Skeletal muscle tissue (tissue), 4 donors: Measurements from ENCODE around the gene NAXD. TPM values are rescaled to one million over a fixed set of nuclear protein-coding genes. Genes with fewer than 3 reads are reported as not detected.
A peak's percentile ranks its signal among the peaks of the same experiment; 100 is the strongest.

ENCODE experiments used
- H3K27ac ChIP-seq: one replicate; pipeline ENCODE4 v1.7.0; 2013; ENCODE audit warnings: mild to moderate bottlenecking, low read depth, low read length, inconsistent platforms
- H3K27me3 ChIP-seq, 3 donors: one replicate each; pipeline ENCODE4 v1.7.0; 2013; ENCODE audit warnings: low read length in 3 of 3; ENCODE audit not compliant: control insufficient read depth in 3 of 3, insufficient read depth in 3 of 3
- H3K36me3 ChIP-seq, 3 donors: one replicate each; pipeline ENCODE4 v1.7.0; 2013; ENCODE audit warnings: low read length in 3 of 3; ENCODE audit not compliant: control insufficient read depth in 3 of 3, insufficient read depth in 3 of 3
- H3K4me1 ChIP-seq, 3 donors: one replicate each; pipeline ENCODE4 v1.7.0; 2013; ENCODE audit warnings: low read length in 3 of 3, mild to moderate bottlenecking in 3 of 3; ENCODE audit not compliant: control insufficient read depth in 3 of 3, insufficient read depth in 3 of 3
- H3K4me3 ChIP-seq, 3 donors: one replicate each; pipeline ENCODE4 v1.7.0; 2013; ENCODE audit warnings: low read length in 3 of 3
- H3K9ac ChIP-seq, 3 donors: one replicate each; pipeline ENCODE4 v1.7.0; 2013; ENCODE audit warnings: low read length in 3 of 3, mild to moderate bottlenecking in 3 of 3, moderate library complexity in 2 of 3, low read depth in 1 of 3
- H3K9me3 ChIP-seq, 3 donors: one replicate each; pipeline ENCODE4 v1.7.0; 2013; ENCODE audit warnings: low read length in 3 of 3; ENCODE audit not compliant: control insufficient read depth in 3 of 3
- total RNA-seq: library from RNA; depleted of rRNA; stranded (reverse); fragments of >200 nt; gene quantifications from one replicate; pipeline ENCODE4 v1.2.3, GENCODE V29; 2014
- donor health status: Osteomylitis.

Gene NAXD
- total RNA-seq, 1 donor from 2014 or later: 13.0 TPM

DNA sequence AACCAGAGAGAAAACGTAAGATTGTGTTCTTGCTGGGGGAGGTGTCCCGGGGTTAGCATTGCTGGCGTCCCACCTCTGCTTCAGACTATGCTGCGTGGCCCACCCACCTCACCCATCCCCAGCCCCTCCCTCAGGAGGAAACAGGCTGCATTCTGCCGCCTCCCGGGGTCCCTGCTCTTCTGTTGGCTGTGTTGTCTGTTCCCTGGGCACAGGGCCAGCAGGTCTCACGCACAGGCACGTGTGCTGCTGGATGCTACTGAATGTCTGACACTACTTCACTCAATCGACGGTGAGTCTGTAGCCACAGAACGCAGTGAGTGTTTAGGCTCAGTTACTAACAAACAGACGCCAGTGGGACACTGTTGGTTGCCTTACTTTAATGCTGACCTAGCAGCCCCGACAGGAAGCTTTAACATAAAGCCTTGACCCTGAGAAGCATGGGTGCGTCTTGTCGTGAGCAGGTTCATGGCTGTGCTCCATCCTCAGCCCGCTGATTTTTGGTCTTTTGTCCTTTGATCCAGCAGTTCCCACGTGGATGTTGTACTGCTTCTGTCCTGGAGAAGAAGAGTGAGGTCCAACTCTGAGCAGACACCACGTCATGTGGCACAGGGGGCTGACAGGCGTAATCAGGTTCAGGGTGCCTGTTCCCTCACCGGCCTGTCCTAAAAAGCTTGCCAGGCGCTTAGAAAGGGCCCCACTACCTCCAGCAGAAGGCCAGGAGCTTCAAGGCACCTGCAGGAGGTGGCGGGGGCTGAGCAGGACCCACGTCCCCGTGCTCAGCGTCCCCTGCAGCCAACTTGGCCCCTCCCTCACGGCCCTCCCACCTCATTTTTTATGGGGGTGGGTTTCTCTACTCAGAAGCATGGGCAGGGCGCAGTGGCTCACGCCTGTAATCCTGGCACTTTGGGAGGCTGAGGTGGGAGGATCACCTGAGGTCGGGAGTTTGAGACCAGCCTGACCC lies 26.0 kb downstream of the NAXD start:
- H3K27ac ChIP-seq: no peak overlapping the region
- peaks cover 58 to 68% (median 68%) of the 10 kb centered on the region in 3 donors for H3K36me3 ChIP-seq
- no peak overlapping the region for H3K4me3 ChIP-seq

DNA sequence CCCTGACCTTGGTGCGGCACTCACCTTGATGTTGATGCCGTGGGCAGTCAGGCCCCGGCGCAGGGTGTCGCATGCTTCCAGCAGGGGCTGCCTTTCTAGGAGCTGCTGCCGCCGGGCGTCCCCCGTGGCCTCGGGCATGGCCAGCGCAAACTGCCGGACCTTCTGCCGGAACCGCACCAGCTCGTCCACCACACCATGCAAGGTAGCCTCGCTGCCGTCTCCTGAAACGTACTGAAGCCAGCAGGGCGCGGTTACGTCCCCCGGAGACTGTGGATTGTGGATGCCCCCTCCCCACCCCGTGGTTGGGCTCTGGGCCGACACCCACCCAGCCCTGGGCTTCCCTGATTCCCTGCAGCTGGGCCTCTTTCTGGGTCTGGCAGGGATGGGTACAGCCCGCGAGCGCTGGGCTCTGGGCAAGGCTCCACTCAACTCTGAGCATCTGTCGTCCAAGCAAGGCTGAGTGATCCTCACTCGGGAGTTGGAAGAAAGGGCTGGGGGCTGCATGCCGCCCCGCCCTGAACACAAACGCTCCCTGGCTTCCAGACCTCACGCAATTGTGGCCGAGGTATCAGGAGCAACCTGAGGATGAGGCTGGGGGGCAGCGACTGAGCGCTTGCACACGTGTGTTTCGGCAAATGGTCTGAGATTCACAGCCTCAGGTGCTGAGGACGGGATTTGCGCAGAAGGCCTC lies 27.1 kb downstream of the NAXD start:
- peaks cover 13 to 30% (median 26%) of the 10 kb centered on the region in 3 donors for H3K4me1 ChIP-seq
- no peak overlapping the region for H3K27ac ChIP-seq
- H3K36me3 ChIP-seq: peaks cover 47 to 62% (median 58%) of the 10 kb centered on the region in 3 donors
- H3K27me3 ChIP-seq: no peaks in the 10 kb centered on the region
- no peak overlapping the region for H3K9ac ChIP-seq
- no peaks in the 10 kb centered on the region for H3K9me3 ChIP-seq
- no peak overlapping the region for H3K4me3 ChIP-seq

More for the DNA sequence above, 26.0 kb downstream of the NAXD start:
- Histone ChIP-seq H3K27me3 (no peaks in the 10 kb centered on the region), H3K9ac (peak overlapping the region in 1 of 3 donors; percentile 25), H3K4me1 (peaks cover 13 to 30% (median 26%) of the 10 kb centered on the region in 3 donors), H3K9me3 (no peaks in the 10 kb centered on the region)

DNA sequence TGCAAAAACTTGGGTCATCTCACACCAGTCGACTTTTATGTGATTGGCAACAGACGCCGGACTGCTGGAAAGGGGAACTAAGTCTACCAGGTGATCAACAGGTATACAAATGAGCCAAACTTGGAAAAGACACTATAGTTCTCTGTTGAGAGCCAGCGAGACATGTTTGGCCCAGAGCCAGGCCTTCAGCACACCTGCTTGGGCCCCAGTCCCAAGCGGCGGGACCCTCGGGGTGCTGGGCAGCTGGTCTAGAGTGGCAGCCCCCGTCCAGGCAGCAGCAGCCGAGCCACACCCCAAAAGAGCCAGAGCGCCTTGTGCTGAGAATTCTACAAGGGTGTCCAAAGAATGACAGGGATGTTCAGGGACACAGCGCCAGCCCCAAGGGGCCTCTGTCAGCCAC lies 28.0 kb downstream of the NAXD start:
- Histone ChIP-seq H3K36me3 (peaks cover 40 to 53% (median 51%) of the 10 kb centered on the region in 3 donors), H3K9me3 (no peaks in the 10 kb centered on the region), H3K27me3 (no peaks in the 10 kb centered on the region), H3K4me3 (no peak overlapping the region), H3K27ac (no peak overlapping the region), H3K9ac (no peak overlapping the region), H3K4me1 (peaks cover 13 to 30% (median 24%) of the 10 kb centered on the region in 3 donors)

DNA sequence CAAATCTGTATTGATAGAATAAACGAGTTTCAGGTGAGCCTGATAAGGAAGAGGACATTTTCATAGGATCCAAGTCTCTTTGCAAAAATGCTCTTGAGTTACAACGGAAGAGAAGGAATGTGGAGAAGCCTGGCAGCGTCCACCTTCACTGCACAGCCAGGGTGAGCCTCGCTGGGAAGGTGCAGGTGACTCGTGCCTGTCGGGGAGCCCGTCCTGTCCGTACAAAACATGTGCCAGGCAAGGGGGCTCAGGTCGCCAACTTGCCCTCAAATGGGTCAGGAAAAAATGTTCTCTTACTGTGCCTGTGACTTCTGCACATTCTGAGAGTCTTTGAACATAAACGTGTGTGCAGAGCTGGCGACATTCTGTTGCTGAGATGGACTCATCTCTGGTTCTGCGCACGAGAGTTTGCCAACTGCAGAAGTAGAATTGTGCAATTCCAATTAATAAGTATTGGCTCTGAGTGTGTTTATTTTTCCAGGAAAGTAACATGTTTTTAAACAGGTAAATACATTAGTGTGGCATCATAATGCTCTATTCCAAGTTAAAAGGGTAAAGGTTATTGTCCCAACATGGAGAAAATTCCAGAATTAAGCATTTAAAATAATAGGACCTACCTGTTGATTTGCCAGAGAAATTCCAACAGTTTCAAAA lies 28.6 kb downstream of the NAXD start:
- Histone ChIP-seq H3K27me3 (no peaks in the 10 kb centered on the region), H3K36me3 (peaks cover 34 to 47% (median 46%) of the 10 kb centered on the region in 3 donors), H3K9me3 (no peaks in the 10 kb centered on the region), H3K9ac (peak overlapping the region in 1 of 3 donors; percentile 57), H3K4me3 (no peak overlapping the region), H3K4me1 (peaks cover 13 to 30% (median 24%) of the 10 kb centered on the region in 3 donors), H3K27ac (no peak overlapping the region)

DNA sequence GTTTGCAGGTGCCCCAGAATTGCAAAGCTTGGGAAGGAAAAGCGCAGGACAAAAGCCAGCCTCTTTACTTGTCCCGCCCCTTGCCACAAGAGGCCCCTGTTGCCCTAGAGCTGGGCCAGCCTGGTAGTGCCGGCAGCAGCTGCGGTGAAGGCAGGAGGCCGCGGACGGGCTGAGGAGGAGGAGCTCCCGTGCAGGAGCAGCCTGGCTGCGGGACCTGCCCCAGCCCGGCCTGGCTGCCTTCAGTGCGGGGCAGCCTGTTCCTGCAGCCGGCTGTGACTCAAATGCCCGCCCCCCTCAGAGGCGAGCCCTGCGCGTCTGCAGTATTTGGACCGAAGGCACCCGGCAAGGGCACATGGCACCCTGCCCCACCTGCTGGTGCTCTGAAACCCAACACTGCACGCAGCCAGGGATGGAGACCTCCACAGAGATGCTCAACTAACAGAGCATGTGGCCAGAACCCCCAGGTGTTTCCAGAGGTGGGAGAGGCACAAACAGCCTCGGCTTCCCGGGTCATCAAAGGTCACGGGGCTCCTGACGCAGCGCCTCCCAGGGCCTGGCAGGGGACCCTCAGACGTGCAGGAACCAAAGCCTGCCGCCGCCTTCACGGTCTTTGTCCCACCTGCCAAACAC lies 29.7 kb downstream of the NAXD start:
- Histone ChIP-seq H3K4me3 (peak overlapping the region in 1 of 3 donors; percentile 2), H3K27me3 (no peaks in the 10 kb centered on the region), H3K9me3 (no peaks in the 10 kb centered on the region), H3K4me1 (peaks cover 13 to 30% (median 24%) of the 10 kb centered on the region in 3 donors), H3K36me3 (peaks cover 28 to 47% (median 46%) of the 10 kb centered on the region in 3 donors), H3K27ac (no peak overlapping the region), H3K9ac (peak overlapping the region in 2 of 3 donors; percentile 40 to 57)

DNA sequence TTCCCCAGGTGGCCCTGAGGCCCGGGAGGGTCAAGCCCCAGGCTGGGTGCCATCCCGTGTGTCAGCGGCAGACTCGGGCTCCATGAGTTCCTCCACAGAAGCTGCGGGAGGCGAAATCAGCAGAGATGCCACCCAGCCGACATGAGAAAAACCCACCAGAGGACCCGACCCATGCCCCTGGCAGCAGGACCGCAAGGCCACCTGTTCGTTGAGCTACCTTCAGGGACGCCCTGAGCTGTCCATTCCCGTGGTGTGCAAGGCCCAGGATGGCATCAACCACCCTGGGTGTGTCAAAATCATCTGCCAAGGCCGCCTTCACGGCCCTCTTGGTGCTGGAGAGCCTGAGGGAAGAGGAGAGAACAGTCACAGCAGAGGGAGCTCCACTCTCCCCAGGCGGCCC lies 30.4 kb downstream of the NAXD start:
- peaks cover 27 to 47% (median 46%) of the 10 kb centered on the region in 3 donors for H3K36me3 ChIP-seq
- no peak overlapping the region for H3K9ac ChIP-seq
- H3K27ac ChIP-seq: no peak overlapping the region
- H3K9me3 ChIP-seq: no peaks in the 10 kb centered on the region
- H3K4me1 ChIP-seq: peaks cover 9 to 25% (median 19%) of the 10 kb centered on the region in 3 donors
- no peak overlapping the region for H3K4me3 ChIP-seq
- no peaks in the 10 kb centered on the region for H3K27me3 ChIP-seq

DNA sequence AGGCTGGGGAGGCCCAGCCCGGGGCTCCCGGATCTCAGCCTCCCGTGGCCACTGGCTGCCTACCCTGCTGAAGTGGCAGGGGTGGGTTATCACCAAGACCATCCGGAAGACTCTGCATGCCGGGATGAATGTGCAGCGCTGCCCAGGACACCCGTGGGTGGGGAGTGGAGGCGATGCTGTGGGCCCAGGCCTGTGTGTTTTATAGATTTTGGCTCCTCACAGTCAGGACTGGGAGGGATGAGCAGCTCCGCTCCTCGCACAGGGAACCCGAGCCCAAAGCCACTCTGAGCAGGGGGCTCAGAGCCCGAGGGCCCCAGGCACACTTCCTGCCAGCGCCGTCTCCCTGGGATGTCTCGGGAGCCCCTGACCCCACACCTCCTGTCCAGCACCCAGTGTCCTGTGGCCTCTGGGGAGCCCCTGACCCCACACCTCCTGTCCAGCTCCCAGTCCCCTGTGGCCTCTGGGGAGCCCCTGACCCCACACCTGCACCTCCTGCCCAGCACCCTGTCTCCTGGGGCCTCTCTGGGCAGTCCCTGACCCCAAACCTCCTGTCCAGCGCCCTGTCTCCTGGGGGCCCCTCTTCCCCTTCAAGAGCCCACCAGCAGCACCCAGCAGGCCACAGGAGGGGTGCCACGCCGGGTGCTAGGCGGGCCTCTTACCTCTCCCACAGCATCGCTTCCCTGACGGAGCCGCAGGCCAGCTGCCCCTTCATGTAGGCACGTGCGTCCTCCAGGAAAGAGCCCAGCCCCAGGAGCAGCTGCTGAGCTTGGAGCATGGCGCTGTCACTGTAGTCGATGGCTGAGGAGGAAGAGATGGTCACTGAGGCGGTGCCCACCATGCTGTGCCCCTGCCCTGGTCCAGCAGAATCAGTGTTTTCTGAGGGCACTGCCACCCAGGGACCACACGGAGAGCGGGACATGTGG lies 31.4 kb downstream of the NAXD start:
- H3K27me3 ChIP-seq: no peaks in the 10 kb centered on the region
- H3K27ac ChIP-seq: no peak overlapping the region
- H3K4me1 ChIP-seq: peaks cover 6 to 18% (median 10%) of the 10 kb centered on the region in 3 donors
- H3K4me3 ChIP-seq: no peak overlapping the region
- no peaks in the 10 kb centered on the region for H3K9me3 ChIP-seq
- peaks cover 26 to 42% (median 42%) of the 10 kb centered on the region in 3 donors for H3K36me3 ChIP-seq
- no peak overlapping the region for H3K9ac ChIP-seq

DNA sequence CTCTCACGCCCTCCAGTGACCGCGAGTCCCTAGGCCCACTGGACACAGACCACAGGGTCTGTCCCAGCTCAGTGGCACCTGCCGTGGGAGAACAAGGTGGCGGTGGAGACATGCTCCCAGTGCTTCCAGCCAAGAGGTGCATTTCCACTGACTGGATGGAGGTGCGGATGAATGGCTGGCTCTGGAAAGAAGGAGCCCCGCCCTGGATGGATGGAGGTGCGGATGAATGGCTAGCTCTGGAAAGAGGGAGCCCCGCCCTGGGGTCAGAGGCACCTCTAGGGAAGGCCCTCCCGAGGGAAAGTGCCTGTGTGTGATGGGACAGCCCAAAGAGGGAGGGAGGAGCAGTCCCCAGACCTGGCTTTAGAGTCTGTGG lies 32.0 kb downstream of the NAXD start:
- Histone ChIP-seq H3K27me3 (no peaks in the 10 kb centered on the region), H3K27ac (no peak overlapping the region), H3K9ac (no peak overlapping the region), H3K4me3 (no peak overlapping the region), H3K36me3 (peaks cover 21 to 43% (median 37%) of the 10 kb centered on the region in 3 donors), H3K4me1 (peaks cover 6 to 18% (median 10%) of the 10 kb centered on the region in 3 donors), H3K9me3 (no peaks in the 10 kb centered on the region)
